Neural progenitor cell (in vitro differentiated cells): Measurements from ENCODE around the gene MRTFB. TPM values are rescaled to one million over a fixed set of nuclear protein-coding genes. Genes with fewer than 3 reads are reported as not detected.

ENCODE experiments used
- DNase-seq: peaks from one replicate; pipeline ENCODE4 v3.0.0-alpha.2; 2016; ENCODE audit warnings: low spot score
- H2AFZ ChIP-seq: fragments of 200-600 bp; sonication (generic); replicated peaks from 2 replicates; pipeline ENCODE4 v1.6.1; 2016; ENCODE audit warnings: antibody characterized with exemption
- H3F3A ChIP-seq: fragments of 200-600 bp; sonication (generic); 2 replicates; pipeline ENCODE4 v1.6.1; 2016; ENCODE audit warnings: antibody characterized with exemption, low read depth
- H3K27ac ChIP-seq: fragments of 200-600 bp; sonication (generic); 2 replicates; pipeline ENCODE4 v1.5.1; 2016; ENCODE audit warnings: mild to moderate bottlenecking
- H3K27me3 ChIP-seq: fragments of 200-600 bp; sonication (generic); 2 replicates; pipeline ENCODE4 v1.6.1; 2016; ENCODE audit warnings: mild to moderate bottlenecking, moderate library complexity
- H3K36me3 ChIP-seq: fragments of 200-600 bp; sonication (generic); 2 replicates; pipeline ENCODE4 v1.5.1; 2016
- H3K4me1 ChIP-seq: fragments of 200-600 bp; sonication (generic); 2 replicates; pipeline ENCODE4 v1.6.1; 2016; ENCODE audit warnings: mixed run types
- H3K4me2 ChIP-seq: fragments of 200-600 bp; sonication (generic); 2 replicates; pipeline ENCODE4 v1.6.1; 2016
- H3K4me3 ChIP-seq: fragments of 200-600 bp; sonication (generic); 2 replicates; pipeline ENCODE4 v1.5.1; 2016
- H3K79me2 ChIP-seq: fragments of 200-600 bp; sonication (generic); 2 replicates; pipeline ENCODE4 v1.6.1; 2016; ENCODE audit warnings: low read depth
- H3K9ac ChIP-seq: fragments of 200-600 bp; sonication (generic); 2 replicates; pipeline ENCODE4 v1.6.1; 2016
- H3K9me3 ChIP-seq: fragments of 200-600 bp; sonication (generic); 2 replicates; pipeline ENCODE4 v1.5.1; 2016; ENCODE audit warnings: low read depth
- H4K20me1 ChIP-seq: fragments of 200-600 bp; sonication (generic); 2 replicates; pipeline ENCODE4 v1.6.1; 2016; ENCODE audit warnings: low read depth
- H3K27ac Mint-ChIP-seq: 3 replicates; pipeline ENCODE4 v1.8.0; 2021; ENCODE audit warnings: mixed read lengths
- H3K27me3 Mint-ChIP-seq: 2 replicates; pipeline ENCODE4 v1.8.0; 2022; ENCODE audit warnings: low read depth, mild to moderate bottlenecking, inconsistent platforms, moderate library complexity, mixed read lengths; ENCODE audit not compliant: insufficient read depth
- H3K36me3 Mint-ChIP-seq: 3 replicates; pipeline ENCODE4 v1.8.0; 2021; ENCODE audit warnings: mixed read lengths
- H3K4me1 Mint-ChIP-seq: 3 replicates; pipeline ENCODE4 v1.8.0; 2021; ENCODE audit warnings: mixed read lengths
- H3K4me3 Mint-ChIP-seq: 3 replicates; pipeline ENCODE4 v1.8.0; 2021; ENCODE audit warnings: mild to moderate bottlenecking, moderate library complexity, mixed read lengths
- H3K9me3 Mint-ChIP-seq: 3 replicates; pipeline ENCODE4 v1.8.0; 2020; ENCODE audit warnings: mixed read lengths
- EZH2 ChIP-seq: fragments of 200-600 bp; sonication (generic); IDR thresholded peaks from 2 replicates; pipeline ENCODE4 v1.6.1; 2017; ENCODE audit warnings: antibody characterized with exemption, mild to moderate bottlenecking, moderate library complexity
- EZH2phosphoT487 ChIP-seq: fragments of 200-600 bp; sonication (generic); IDR thresholded peaks from 2 replicates; pipeline ENCODE4 v1.6.1; 2017; ENCODE audit warnings: antibody characterized with exemption
- total RNA-seq: library from RNA; depleted of rRNA; stranded (reverse); fragments of >200 nt; gene quantifications from 2 replicates; pipeline ENCODE4 v1.2.3, GENCODE V29; 2015; ENCODE audit warnings: low replicate concordance
- TF ChIP-seq, protein P1 (sequence below): fragments of 200-600 bp; sonication (generic); IDR thresholded peaks from 2 replicates; pipeline ENCODE4 v1.5.1; 2017; ENCODE audit warnings: antibody characterized with exemption, mild to moderate bottlenecking

MRTFB gene
- total RNA-seq, 1 donor from 2014 or later = 26.8 TPM

DNA sequence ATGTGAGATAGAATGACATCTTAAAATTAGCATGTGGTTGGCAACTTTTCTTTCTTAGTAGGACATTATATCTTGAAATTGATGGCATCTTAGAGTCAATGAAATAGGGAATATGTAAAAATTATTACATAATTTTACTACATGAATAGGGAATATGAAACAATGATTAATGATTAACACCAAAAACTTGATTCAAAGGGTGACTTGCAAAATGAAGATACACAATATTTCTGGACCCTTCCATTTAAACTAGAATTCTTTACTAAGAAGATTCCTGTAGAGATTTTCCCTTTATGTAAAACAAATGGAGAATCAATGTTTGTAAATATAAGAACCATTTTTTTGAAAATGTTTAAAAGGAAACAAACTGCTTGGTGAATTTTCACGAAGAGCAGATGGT lies 3.4 kb downstream of the MRTFB start:
- Mint-ChIP-seq H3K27ac (no peak overlapping the region), H3K4me3 (no peak overlapping the region), H3K9me3 (no peaks in the 10 kb centered on the region), H3K36me3 (peaks cover 6% of the 10 kb centered on the region), H3K4me1 (peaks cover 26% of the 10 kb centered on the region), H3K27me3 (peaks cover 5% of the 10 kb centered on the region)
- Histone ChIP-seq H4K20me1 (peaks cover 22% of the 10 kb centered on the region), H3K4me2 (no peak overlapping the region), H3K4me3 (no peak overlapping the region), H3K4me1 (peaks cover 15% of the 10 kb centered on the region), H3K27ac (no peak overlapping the region), H2AFZ (no peak overlapping the region), H3K27me3 (no peaks in the 10 kb centered on the region), H3K36me3 (peaks cover 5% of the 10 kb centered on the region), H3K79me2 (peaks cover 81% of the 10 kb centered on the region), H3K9ac (no peak overlapping the region), H3F3A (peaks cover 5% of the 10 kb centered on the region), H3K9me3 (no peaks in the 10 kb centered on the region)
- TF ChIP-seq, protein P1, sequence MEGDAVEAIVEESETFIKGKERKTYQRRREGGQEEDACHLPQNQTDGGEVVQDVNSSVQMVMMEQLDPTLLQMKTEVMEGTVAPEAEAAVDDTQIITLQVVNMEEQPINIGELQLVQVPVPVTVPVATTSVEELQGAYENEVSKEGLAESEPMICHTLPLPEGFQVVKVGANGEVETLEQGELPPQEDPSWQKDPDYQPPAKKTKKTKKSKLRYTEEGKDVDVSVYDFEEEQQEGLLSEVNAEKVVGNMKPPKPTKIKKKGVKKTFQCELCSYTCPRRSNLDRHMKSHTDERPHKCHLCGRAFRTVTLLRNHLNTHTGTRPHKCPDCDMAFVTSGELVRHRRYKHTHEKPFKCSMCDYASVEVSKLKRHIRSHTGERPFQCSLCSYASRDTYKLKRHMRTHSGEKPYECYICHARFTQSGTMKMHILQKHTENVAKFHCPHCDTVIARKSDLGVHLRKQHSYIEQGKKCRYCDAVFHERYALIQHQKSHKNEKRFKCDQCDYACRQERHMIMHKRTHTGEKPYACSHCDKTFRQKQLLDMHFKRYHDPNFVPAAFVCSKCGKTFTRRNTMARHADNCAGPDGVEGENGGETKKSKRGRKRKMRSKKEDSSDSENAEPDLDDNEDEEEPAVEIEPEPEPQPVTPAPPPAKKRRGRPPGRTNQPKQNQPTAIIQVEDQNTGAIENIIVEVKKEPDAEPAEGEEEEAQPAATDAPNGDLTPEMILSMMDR = no peak
- TF ChIP-seq EZH2 = no peak
- no peak for TF ChIP-seq EZH2phosphoT487
- DNase-seq = no peak

DNA sequence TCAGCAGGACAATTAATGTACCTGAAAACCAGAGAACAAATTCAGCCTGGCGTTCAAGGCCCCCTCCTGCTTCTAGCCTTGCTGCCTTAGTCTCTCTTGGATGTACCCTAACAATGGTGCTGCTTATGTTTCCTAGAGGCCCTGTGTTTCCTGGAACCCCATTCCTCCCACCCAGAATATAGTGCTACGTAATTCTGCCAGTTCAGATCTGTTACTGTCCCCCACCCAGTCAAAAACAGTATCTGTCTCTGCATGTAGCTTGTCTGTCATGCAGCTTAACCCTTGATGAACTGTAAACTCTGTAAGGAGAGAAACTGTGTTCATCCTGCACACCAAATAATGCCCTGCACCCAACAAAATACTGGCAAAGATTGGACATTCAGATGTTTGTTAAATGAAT lies 6.8 kb downstream of the MRTFB start:
- H3F3A ChIP-seq = no peaks in the 10 kb centered on the region
- H3K27ac Mint-ChIP-seq = no peak overlapping the region
- H3K9me3 Mint-ChIP-seq = no peaks in the 10 kb centered on the region
- no peaks in the 10 kb centered on the region for H3K9me3 ChIP-seq
- no peak overlapping the region for H3K4me2 ChIP-seq
- peaks cover 96% of the 10 kb centered on the region for H3K79me2 ChIP-seq
- no peaks in the 10 kb centered on the region for H3K27me3 ChIP-seq
- H3K4me3 Mint-ChIP-seq = no peak overlapping the region
- peaks cover 32% of the 10 kb centered on the region for H4K20me1 ChIP-seq
- TF ChIP-seq EZH2 = no peak
- TF ChIP-seq EZH2phosphoT487 = no peak
- TF ChIP-seq, protein P1 = no peak
- H3K4me1 Mint-ChIP-seq = peaks cover 17% of the 10 kb centered on the region
- H3K36me3 ChIP-seq = peaks cover 5% of the 10 kb centered on the region
- no peak overlapping the region for H3K27ac ChIP-seq
- no peaks in the 10 kb centered on the region for H3K27me3 Mint-ChIP-seq
- no peak overlapping the region for H3K4me3 ChIP-seq
- no peak overlapping the region for H3K9ac ChIP-seq
- no peak for DNase-seq
- H2AFZ ChIP-seq = no peak overlapping the region
- peaks cover 26% of the 10 kb centered on the region for H3K36me3 Mint-ChIP-seq
- peaks cover 8% of the 10 kb centered on the region for H3K4me1 ChIP-seq

DNA sequence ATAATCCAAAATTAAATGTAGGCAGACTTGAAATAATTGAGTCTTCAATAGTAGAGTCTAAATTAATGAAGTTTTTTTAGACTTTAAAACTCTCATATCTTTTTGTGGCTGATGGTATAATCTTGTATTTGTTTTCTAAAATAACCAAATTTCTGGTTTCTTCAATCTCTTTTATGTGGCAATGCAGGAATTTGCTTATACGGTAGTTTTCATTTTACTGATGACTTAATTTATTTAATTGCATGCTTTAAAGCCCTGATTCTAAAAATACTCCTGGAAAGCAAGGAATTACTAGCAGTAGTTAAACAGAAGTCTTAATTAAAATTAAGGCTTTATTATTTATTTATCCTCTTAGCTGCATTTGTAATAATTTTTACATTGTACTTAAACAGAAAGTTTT lies 15.4 kb downstream of the MRTFB start:
- no peak overlapping the region for H3K27ac ChIP-seq

More for the DNA sequence above, 15.4 kb downstream of the MRTFB start:
- Mint-ChIP-seq H3K27me3 (no peaks in the 10 kb centered on the region), H3K4me1 (no peaks in the 10 kb centered on the region), H3K27ac (no peak overlapping the region), H3K9me3 (no peaks in the 10 kb centered on the region), H3K36me3 (peaks cover 39% of the 10 kb centered on the region), H3K4me3 (no peak overlapping the region)
- Histone ChIP-seq H3K79me2 (peaks cover 91% of the 10 kb centered on the region), H3K4me3 (no peak overlapping the region), H4K20me1 (peaks cover 53% of the 10 kb centered on the region), H2AFZ (no peak overlapping the region), H3K4me1 (no peaks in the 10 kb centered on the region), H3F3A (no peaks in the 10 kb centered on the region), H3K27me3 (no peaks in the 10 kb centered on the region), H3K9ac (no peak overlapping the region), H3K4me2 (no peak overlapping the region), H3K9me3 (no peaks in the 10 kb centered on the region), H3K36me3 (no peaks in the 10 kb centered on the region)
- DNase-seq = no peak
- TF ChIP-seq EZH2phosphoT487 (no peak), EZH2 (no peak)
- TF ChIP-seq, protein P1 = no peak
